Activated B cell treated with CpG ODN at 0.5 μM for 24 hours (primary cell): ENCODE results near the gene WDR5. TPM values are rescaled to one million over a fixed set of nuclear protein-coding genes. Genes with fewer than 3 reads are reported as not detected.
"Not testable (repeated sequence)": the region's sequence is repeated elsewhere in the genome, so short reads cannot be mapped to it uniquely, and the experiment has no call there.

Experiments used
- ATAC-seq: fragments of 200-7000 bp; cut with Tn5 transposase; one replicate; pipeline ENCODE4 v1.10.0; 2021; ENCODE audit warnings: low read depth, mild to moderate bottlenecking, moderate library complexity
- CTCF ChIA-PET: fragments of 350-600 bp; sonication (Branson Sonifier 250); formaldehyde crosslinking; loops from one replicate; lab custom pipeline; 2021; ENCODE audit warnings: antibody characterized with exemption; lab: Charles Lee
- POLR2A ChIA-PET: fragments of 350-600 bp; sonication (Branson Sonifier 250); formaldehyde crosslinking; loops from one replicate; lab custom pipeline; 2021; ENCODE audit warnings: antibody characterized with exemption; lab: Charles Lee
- DNase-seq: peaks from one replicate; pipeline ENCODE4 v3.0.0; 2022
- H3K27ac Mint-ChIP-seq: one replicate; pipeline ENCODE4 v1.8.0; 2020; ENCODE audit warnings: mixed read lengths
- H3K27me3 Mint-ChIP-seq: one replicate; pipeline ENCODE4 v1.8.0; 2021; ENCODE audit warnings: mixed read lengths
- H3K36me3 Mint-ChIP-seq: one replicate; pipeline ENCODE4 v1.8.0; 2021; ENCODE audit warnings: low read depth, mixed read lengths
- H3K4me1 Mint-ChIP-seq: one replicate; pipeline ENCODE4 v1.8.0; 2021; ENCODE audit warnings: mixed read lengths
- H3K4me3 Mint-ChIP-seq: one replicate; pipeline ENCODE4 v1.8.0; 2020; ENCODE audit warnings: mild to moderate bottlenecking, mixed read lengths
- H3K9me3 Mint-ChIP-seq: one replicate; pipeline ENCODE4 v1.8.0; 2020; ENCODE audit warnings: mixed read lengths
- CTCF ChIP-seq: fragments of 200-600 bp; IDR thresholded peaks from one replicate; pipeline ENCODE4 v1.8.0; 2022; ENCODE audit warnings: antibody characterized with exemption, mild to moderate bottlenecking
- intact Hi-C: fragments of 100-400 bp; cut with micrococcal nuclease; formaldehyde crosslinking; loops from one replicate; pipeline ENCODE4 v1.15.1; 2024
- total RNA-seq: library from RNA; stranded (reverse); gene quantifications from 2 replicates; pipeline ENCODE4 v1.2.3, GENCODE V29; 2022

The WDR5 gene
- total RNA-seq, 1 donor from 2014 or later = 22.4 TPM

- POLR2A ChIA-PET = interaction anchor here (0.7 kb wide), 1 partner anchor 35 kb away, joined by 3 read pairs; no protein-coding TSS in a partner anchor
Observed at GRCh38 chr9:134112561-134112960, 23.3 kb upstream of the WDR5 start.

GRCh38 chr9:134118972-134119371, 16.9 kb upstream of the WDR5 start:
- intact Hi-C loops, H3K9me3 Mint-ChIP-seq, H3K36me3 Mint-ChIP-seq: not testable (repeated sequence)

More at GRCh38 chr9:134112561-134112960, 23.3 kb upstream of the WDR5 start:
- intact Hi-C loops = no loop called here
- Mint-ChIP-seq H3K4me3 (no peak overlapping the region), H3K36me3 (no peaks in the 10 kb centered on the region), H3K27ac (no peak overlapping the region), H3K4me1 (no peaks in the 10 kb centered on the region), H3K27me3 (peaks cover 2% of the 10 kb centered on the region), H3K9me3 (no peaks in the 10 kb centered on the region)
- no peak for TF ChIP-seq CTCF
- DNase-seq = no peak
- CTCF ChIA-PET = no interaction called here
- no peak for ATAC-seq

GRCh38 chr9:134123764-134124128, 12.1 kb upstream of the WDR5 start:
- ChIA-PET CTCF (no interaction called here), POLR2A (no interaction called here)
- intact Hi-C loops = no loop called here
- no peak overlapping the region for H3K27ac Mint-ChIP-seq
- ATAC-seq (no peak), DNase-seq (no peak)
- H3K4me1 Mint-ChIP-seq = peaks cover 15% of the 10 kb centered on the region
- no peaks in the 10 kb centered on the region for H3K9me3 Mint-ChIP-seq
- H3K36me3 Mint-ChIP-seq = no peaks in the 10 kb centered on the region
- TF ChIP-seq CTCF = no peak
- peaks cover 2% of the 10 kb centered on the region for H3K27me3 Mint-ChIP-seq
- H3K4me3 Mint-ChIP-seq = no peak overlapping the region

More at GRCh38 chr9:134118972-134119371, 16.9 kb upstream of the WDR5 start:
- CTCF ChIA-PET, ATAC-seq, H3K4me1 Mint-ChIP-seq, H3K4me3 Mint-ChIP-seq, DNase-seq, POLR2A ChIA-PET, H3K27ac Mint-ChIP-seq, H3K27me3 Mint-ChIP-seq: not testable (repeated sequence)

GRCh38 chr9:134125413-134126095, 10.3 kb upstream of the WDR5 start:
- H3K27me3 Mint-ChIP-seq = peaks cover 2% of the 10 kb centered on the region
- H3K9me3 Mint-ChIP-seq = no peaks in the 10 kb centered on the region
- H3K27ac Mint-ChIP-seq = no peak overlapping the region
- CTCF ChIA-PET = no interaction called here
- intact Hi-C loops = no loop called here
- TF ChIP-seq CTCF = no peak
- H3K4me3 Mint-ChIP-seq = no peak overlapping the region
- DNase-seq (no peak), ATAC-seq (no peak)
- POLR2A ChIA-PET = interaction anchor here (0.6 kb wide), 1 partner anchor 38 kb away, joined by 3 read pairs; the partner anchor contains the start of gene RNU6ATAC
- no peaks in the 10 kb centered on the region for H3K36me3 Mint-ChIP-seq
- H3K4me1 Mint-ChIP-seq = peaks cover 18% of the 10 kb centered on the region

GRCh38 chr9:134126373-134126772, 9.5 kb upstream of the WDR5 start:
- DNase-seq (no peak), ATAC-seq (no peak)
- no peaks in the 10 kb centered on the region for H3K36me3 Mint-ChIP-seq
- no peak overlapping the region for H3K4me3 Mint-ChIP-seq
- ChIA-PET CTCF (no interaction called here), POLR2A (no interaction called here)
- H3K4me1 Mint-ChIP-seq = peaks cover 18% of the 10 kb centered on the region
- H3K9me3 Mint-ChIP-seq = no peaks in the 10 kb centered on the region
- intact Hi-C loops = no loop called here
- no peak for TF ChIP-seq CTCF
- H3K27me3 Mint-ChIP-seq = peaks cover 2% of the 10 kb centered on the region
- H3K27ac Mint-ChIP-seq = no peak overlapping the region
